GM19043 (cell line): ENCODE measurements around the gene CLBA1.
"Not testable (repeated sequence)": the region's sequence is repeated elsewhere in the genome, so short reads cannot be mapped to it uniquely, and the experiment has no call there.

Experiments
- ATAC-seq: cut with Tn5 transposase; IDR thresholded peaks from one replicate; pipeline ENCODE4 v1.9.1; 2021; ENCODE audit warnings: low read depth; ENCODE audit not compliant: unreplicated experiment

Gene CLBA1

DNA sequence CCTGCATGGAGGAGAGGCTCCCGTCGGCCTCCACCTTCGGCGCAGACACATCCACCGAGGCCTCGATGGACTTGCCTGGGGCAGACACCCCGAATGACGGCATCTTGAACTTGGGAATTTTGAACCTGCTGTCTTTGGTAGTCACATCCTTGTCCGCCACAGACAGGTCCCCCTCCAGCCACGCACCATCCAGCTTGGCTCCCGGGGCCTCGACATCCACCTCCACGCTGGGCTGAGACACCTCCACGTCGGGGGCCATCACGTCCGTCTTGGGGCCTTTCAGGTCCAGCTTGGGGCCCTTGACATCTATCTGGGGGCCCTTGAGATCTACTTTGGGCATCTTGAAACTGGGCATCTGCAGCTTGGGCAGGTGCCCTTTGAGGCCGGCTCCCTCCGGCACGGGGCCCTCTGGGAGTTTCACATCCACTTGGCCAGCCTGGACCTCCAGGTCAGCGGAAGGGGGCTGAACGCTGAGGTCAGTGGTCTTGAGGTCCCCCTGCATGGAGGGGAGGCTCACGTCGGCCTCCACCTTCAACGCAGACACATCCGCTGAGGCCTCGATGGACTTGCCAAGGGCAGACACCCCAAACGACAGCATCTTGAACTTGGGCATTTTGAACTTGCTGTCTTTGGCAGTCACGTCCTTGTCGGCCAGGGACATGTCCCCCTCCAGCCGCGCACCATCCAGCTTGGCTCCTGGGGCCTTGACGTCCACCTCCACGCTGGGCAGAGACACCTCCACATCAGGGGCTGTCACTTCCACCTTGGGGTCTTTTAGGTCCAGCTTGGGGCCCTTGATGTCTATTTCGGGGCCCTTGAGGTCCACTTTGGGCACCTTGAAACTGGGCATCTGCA, 37.5 kb upstream of the CLBA1 start:
- ATAC-seq, result not testable (repeated sequence)

DNA sequence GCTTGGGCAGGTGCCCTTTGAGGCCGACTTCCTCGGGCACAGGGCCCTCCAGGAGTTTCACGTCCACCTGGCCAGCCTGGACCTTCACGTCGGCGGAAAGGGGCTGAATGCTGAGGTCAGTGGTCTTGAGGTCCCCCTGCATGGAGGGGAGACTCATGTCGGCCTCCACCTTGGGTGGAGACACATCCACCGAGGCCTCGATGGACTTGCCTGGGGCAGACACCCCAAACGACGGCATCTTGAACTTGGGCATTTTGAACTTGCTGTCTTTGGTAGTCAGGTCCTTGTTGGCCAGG, 36.9 kb upstream of the CLBA1 start:
- no peak for ATAC-seq

DNA sequence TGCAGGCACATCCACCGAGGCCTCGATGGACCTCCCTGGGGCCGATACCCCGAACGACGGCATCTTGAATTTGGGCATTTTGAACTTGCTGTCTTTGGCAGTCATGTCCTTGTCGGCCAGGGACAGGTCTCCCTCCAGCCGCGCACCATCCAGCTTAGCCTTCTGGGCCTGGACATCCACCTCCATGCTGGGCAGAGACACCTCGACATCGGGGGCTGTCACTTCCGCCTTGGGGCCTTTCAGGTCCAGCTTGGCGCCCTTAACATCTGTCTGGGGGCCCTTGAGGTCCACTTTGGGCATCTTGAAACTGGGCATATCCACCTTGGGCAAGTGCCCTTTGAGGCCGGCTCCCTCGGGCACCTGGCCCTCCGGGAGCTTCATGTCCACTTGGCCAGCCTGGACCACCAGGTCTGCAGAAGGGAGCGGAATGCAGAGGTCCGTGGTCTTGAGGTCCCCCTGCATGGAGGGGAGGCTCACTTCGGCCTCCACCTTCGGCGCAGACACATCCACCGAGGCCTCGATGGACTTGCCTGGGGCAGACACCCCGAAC, 36.1 kb upstream of the CLBA1 start:
- ATAC-seq, result not testable (repeated sequence)

- ATAC-seq, result no peak
Measured at GRCh38 chr14:104950021-104950420, 35.6 kb upstream of the CLBA1 start.

- not testable (repeated sequence) for ATAC-seq
Measured at GRCh38 chr14:104950701-104951100, 34.9 kb upstream of the CLBA1 start.

- not testable (repeated sequence) for ATAC-seq
Measured at GRCh38 chr14:104951863-104952657, 33.5 kb upstream of the CLBA1 start.

GRCh38 chr14:104953097-104953496, 32.5 kb upstream of the CLBA1 start:
- ATAC-seq, result no peak

GRCh38 chr14:104953896-104954656, 31.5 kb upstream of the CLBA1 start:
- ATAC-seq, result no peak

DNA sequence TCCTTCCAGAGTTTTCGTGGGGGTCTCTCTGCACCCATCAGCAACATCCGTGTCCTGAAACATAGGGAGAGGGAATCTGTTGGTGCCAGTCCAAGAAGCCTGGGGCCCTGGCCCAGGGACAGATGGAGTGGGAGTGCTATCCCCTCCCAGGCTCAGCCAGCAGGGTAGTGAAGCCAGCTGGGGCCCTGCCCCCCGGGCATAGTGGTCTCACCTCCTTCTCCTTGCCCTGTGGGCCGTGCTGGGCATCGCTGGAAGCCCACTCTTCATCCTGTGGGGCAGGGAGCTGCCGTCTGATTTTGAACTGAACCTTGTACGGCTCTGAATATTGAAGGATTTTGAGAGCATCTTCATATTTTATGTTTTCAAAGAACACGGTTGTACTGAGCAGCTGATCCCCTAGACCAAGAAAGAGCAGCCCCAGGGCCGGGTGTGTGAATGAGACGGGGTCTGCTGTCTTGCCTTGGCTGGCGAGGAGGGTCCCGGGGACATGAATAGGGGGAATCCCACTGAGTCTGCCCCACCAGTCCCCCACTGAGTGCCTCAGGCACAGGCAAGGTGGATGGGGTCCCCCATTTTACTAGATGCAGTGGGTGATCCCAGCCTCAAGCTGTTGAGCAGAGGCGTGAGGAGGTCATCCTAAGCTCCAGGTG, 30.7 kb upstream of the CLBA1 start:
- no peak for ATAC-seq

- no peak for ATAC-seq
Measured at GRCh38 chr14:104955396-104955770, 30.2 kb upstream of the CLBA1 start.

DNA sequence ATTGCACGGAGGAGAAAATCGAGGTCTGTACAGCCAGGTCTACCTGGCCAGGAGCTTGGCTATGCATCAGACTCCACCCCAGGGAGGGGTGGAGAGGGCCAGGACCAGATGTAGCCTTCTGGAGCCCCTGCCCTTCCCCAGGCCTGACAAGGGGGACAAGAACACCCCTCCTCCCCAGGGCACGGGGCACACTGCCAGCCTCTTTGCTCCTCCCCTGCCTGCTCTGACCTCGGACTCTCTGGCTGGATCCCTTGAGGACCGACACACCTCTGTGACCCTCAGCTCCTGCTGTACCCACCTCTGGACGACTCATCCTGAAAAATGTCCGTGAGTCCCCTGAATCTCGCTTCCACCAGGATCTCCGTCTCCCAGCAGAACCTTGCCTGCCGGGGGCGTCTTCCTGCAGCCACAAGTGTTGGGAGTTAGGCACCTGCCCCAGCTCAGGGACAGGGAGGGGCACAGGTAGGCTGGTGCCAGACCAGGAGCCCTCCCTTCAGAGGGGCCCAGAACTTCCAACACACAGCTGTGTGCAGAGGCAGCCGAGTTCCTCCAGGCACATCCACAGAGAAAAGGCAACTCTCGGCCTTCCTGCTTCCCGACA, 29.2 kb upstream of the CLBA1 start:
- no peak for ATAC-seq

DNA sequence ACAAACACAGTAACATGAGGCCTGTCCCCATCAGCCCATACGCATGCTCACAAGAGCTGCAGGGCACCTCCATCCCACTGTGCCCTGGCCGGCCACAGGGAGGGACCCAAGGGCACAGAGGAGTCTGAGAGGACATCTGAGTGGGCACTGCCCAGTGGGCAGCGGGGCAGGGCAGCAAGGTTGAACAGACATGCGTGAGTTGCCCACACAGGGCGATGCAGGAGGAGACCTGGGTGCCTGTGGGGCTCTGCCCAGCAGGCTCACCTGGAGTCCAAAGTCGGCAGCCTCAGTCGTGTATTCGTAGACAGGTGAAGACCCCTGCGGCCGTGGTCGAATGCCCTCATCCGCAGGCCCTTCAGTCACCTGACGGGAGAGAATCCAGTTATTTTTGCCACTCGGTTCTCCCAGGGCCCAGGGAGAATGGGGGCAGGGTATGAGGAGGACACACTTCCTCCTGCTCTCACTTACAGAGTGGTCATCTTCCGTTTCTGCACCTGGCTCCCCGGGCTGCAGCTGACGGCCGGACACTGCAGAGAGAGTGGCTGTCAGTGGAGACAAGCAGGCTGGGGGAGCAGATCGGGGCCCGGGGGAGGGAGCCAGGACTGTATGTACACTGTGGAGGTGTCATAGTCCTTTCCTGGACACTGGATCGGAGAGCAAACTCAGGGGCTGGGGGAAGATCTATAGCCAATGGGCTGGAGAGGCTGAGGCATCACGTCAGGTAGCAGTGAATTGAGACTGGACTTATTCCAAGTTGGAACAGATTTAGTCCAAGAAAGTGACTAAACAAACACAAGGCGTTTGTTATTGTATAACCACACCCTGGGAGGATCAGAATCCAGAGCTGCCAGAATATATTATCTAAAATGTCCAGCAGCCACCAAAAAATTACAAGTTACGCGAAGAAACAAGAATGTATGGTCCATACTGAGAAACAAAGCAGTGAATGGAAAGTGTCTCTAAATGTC, 28.2 kb upstream of the CLBA1 start:
- no peak for ATAC-seq

- no peak for ATAC-seq
Measured at GRCh38 chr14:104964546-104964945, 21.0 kb upstream of the CLBA1 start.

DNA sequence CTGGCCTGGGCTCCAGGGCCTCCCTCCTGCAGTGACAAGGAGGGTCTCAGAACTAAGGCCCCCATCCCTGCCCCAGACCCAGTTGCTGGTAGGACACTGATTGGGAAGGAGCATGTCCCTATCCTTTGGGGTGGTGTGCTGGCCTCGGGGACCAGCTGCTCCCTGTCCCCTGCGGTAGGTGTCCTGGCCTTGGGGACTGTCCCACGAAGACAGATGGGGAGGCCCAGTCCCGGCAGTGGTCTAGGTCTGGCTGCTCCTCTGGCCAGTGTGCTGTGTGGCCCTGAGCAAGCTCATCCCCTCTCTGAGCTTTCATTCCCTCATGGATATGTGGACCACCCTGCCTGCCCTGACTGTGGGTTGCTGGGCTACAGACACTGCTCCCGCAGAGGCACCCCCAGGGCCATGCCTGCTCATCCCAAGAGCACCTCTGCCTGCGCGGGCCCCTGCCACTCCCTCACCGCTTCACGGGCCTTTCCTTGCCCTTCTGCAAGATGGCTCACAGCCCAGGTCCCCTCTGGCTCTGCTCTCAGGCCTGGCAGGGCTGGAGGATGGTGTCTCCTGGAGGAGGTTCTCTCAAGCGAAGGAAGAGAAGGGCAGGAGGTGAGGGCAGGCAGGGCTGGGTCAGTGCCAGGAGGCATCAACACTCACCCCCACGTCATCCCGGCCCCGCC, 19.9 kb upstream of the CLBA1 start:
- ATAC-seq, result no peak

- no peak for ATAC-seq
Measured at GRCh38 chr14:104966261-104966865, 19.2 kb upstream of the CLBA1 start.

DNA sequence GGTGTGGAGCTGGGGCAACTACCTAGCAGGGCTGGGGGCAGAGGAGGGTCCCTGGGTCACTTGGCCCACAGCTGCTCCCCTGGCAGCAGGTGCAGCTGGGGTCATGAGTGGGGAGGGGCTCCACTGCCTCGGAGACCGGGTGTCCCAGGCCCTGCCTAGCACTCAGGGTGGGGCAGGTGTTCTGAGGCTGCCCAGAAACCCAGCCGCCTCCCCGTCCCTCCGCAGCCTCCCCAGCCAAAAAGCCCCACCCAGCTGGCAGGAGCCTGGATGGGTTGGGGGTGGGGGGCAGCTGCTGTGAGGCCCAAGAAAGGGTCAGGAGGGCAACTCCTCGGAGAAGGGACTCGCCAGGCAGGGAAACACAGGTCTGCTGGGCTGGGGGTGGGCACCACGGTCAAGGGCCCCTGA, 18.6 kb upstream of the CLBA1 start:
- ATAC-seq, result no peak

- ATAC-seq, result no peak
Measured at GRCh38 chr14:104967386-104968152, 18.0 kb upstream of the CLBA1 start.
